K562 (cell line): ENCODE data around the gene NTN4. TPM values are rescaled to one million over a fixed set of nuclear protein-coding genes. Genes with fewer than 3 reads are reported as not detected.

ENCODE experiments used
- EHMT2 ChIP-seq: fragments of 450-650 bp; IDR thresholded peaks from 2 replicates; pipeline ENCODE4 v1.6.1; 2018; ENCODE audit warnings: antibody characterized with exemption
- FUS ChIP-seq: fragments of 200-400 bp; formaldehyde crosslinking; optimal IDR thresholded peaks from 2 replicates; pipeline ENCODE3; 2017; ENCODE audit warnings: low read depth, low read length
- GATAD2B ChIP-seq: fragments of 450-650 bp; IDR thresholded peaks from 2 replicates; pipeline ENCODE4 v1.6.1; 2017; ENCODE audit warnings: mild to moderate bottlenecking, borderline replicate concordance
- MGA ChIP-seq: fragments of 450-650 bp; IDR thresholded peaks from 2 replicates; pipeline ENCODE4 v1.6.1; 2016; ENCODE audit warnings: mild to moderate bottlenecking, moderate library complexity
- NCOA1 ChIP-seq: fragments of 450-650 bp; IDR thresholded peaks from 2 replicates; pipeline ENCODE4 v1.6.1; 2016; ENCODE audit warnings: low read depth
- PML ChIP-seq: IDR thresholded peaks from 2 replicates; pipeline ENCODE4 v1.6.1; 2012; ENCODE audit warnings: low read length, inconsistent platforms
- YBX1 ChIP-seq: fragments of 450-650 bp; IDR thresholded peaks from 2 replicates; pipeline ENCODE4 v1.7.1; 2016; ENCODE audit warnings: mild to moderate bottlenecking
- polyA plus RNA-seq, 8 experiments: library from polyadenylated mRNA; depleted of rRNA in 4 of 8; stranded (reverse) in 5 of 8; unstranded in 3 of 8; fragments of >200 nt; fragmentation: Nextera tagmentation in 2 of 8; fragmentation: Illumina TruSeq in 1 of 8; extraction: Ambion mirVana in 2 of 8; extraction: Trizol in 1 of 8; gene quantifications; 2 replicates each; pipeline versions ENCODE4 v1.2.1 to v1.2.3, GENCODE V29; 2011 to 2014; ENCODE audit warnings: inconsistent platforms in 1 of 8, missing spikeins in 1 of 8
- total RNA-seq, 7 experiments: library from RNA; depleted of rRNA in 6 of 7; stranded (reverse); fragments of >200 nt in 6 of 7; fragmentation: Illumina TruSeq in 2 of 7; extraction: Trizol in 2 of 7; gene quantifications; 2 replicates each; pipeline versions ENCODE4 v1.2.1 to v1.2.3, GENCODE V29; 2011 to 2021; ENCODE audit warnings: low replicate concordance in 1 of 7
- TF ChIP-seq, protein P1 (sequence below), 2 experiments: fragments of 450-650 bp; formaldehyde crosslinking in 1 of 2; IDR thresholded peaks; 2 replicates each; pipeline versions ENCODE4 v1.4.0 to v1.6.1; 2014 to 2020; ENCODE audit warnings: mild to moderate bottlenecking in 2 of 2, borderline replicate concordance in 1 of 2, low read depth in 1 of 2

NTN4 gene
- total and polyA plus RNA-seq, 9 of the 15 experiments (the other 6 are each of a cell fraction or from before 2014, with no cell fraction given) = 0.13 TPM; not detected in 8

DNA sequence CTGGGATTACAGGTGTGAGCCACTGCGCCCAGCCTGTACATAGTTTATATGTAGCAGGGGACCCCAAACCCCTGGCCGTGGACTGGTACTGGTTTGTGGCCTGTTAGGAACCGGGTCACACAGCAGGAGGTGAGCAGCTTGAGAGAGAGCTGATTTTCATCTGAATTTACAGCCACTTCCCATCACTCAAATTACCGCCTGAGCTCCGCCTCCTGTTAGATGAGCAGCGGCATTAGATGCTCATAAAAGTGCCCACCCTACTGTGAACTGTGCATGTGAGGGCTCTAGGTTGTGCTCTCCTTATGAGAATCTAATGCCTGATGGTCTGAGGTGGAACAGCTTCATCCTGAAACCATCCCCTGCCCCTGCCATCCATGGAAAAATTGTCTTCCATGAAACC, 119.3 kb downstream of the NTN4 start (continued):
- TF ChIP-seq MGA (no peak), NCOA1 (no peak), PML (no peak), YBX1 (no peak), EHMT2 (no peak), FUS (no peak), GATAD2B (no peak)
- TF ChIP-seq, protein P1, sequence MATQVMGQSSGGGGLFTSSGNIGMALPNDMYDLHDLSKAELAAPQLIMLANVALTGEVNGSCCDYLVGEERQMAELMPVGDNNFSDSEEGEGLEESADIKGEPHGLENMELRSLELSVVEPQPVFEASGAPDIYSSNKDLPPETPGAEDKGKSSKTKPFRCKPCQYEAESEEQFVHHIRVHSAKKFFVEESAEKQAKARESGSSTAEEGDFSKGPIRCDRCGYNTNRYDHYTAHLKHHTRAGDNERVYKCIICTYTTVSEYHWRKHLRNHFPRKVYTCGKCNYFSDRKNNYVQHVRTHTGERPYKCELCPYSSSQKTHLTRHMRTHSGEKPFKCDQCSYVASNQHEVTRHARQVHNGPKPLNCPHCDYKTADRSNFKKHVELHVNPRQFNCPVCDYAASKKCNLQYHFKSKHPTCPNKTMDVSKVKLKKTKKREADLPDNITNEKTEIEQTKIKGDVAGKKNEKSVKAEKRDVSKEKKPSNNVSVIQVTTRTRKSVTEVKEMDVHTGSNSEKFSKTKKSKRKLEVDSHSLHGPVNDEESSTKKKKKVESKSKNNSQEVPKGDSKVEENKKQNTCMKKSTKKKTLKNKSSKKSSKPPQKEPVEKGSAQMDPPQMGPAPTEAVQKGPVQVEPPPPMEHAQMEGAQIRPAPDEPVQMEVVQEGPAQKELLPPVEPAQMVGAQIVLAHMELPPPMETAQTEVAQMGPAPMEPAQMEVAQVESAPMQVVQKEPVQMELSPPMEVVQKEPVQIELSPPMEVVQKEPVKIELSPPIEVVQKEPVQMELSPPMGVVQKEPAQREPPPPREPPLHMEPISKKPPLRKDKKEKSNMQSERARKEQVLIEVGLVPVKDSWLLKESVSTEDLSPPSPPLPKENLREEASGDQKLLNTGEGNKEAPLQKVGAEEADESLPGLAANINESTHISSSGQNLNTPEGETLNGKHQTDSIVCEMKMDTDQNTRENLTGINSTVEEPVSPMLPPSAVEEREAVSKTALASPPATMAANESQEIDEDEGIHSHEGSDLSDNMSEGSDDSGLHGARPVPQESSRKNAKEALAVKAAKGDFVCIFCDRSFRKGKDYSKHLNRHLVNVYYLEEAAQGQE (IDR thresholded peaks at IDR 0.05; ENCODE audit: borderline replicate concordance) = no peak
- TF ChIP-seq, protein P1 (CRISPR knock-in tag; IDR thresholded peaks at IDR 0.05; ENCODE audit: low read depth) = no peak
